ENCODE results near the gene EOMES. TPM values are rescaled to one million over a fixed set of nuclear protein-coding genes. Genes with fewer than 3 reads are reported as not detected.
"Not testable (repeated sequence)": the region's sequence is repeated elsewhere in the genome, so short reads cannot be mapped to it uniquely, and the experiment has no call there.

Gene EOMES
- 1 to 10 TPM in 1 of 2 donors, under 1 TPM in 1; 0.55 to 1.1 TPM for total RNA-seq
- total RNA-seq, result 0 to 0.45 reads per million in 2 donors

- Mint-ChIP-seq H3K4me3 (peak within 1 kb of the TSS; percentile 89), H3K27me3 (peaks cover 82% of the 10 kb centered on the region), H3K36me3 (ENCODE audit: low read depth) (peaks cover 2% of the 10 kb centered on the region), H3K27ac (peak within 1 kb of the TSS; percentile 56), H3K4me1 (peaks cover 25% of the 10 kb centered on the region)
- ATAC-seq, result peak; percentile 84
- peak in 1 of 3 donors; percentile 45 for DNase-seq
- peaks cover 3% of the 10 kb centered on the region for H3K9me3 ChIP-seq (ENCODE audit: control insufficient read depth, low read length, poor library complexity, severe bottlenecking)
Observed at GRCh38 chr3:27721717-27722564, at the start of gene EOMES. Gene EOMES (minus strand): TSS chr3:27722323. CDS start chr3:27722294, 29 bp downstream.

GRCh38 chr3:27770384-27770783 is 48.3 kb upstream of the EOMES start:
- not testable (repeated sequence) for H3K27ac Mint-ChIP-seq; DNase-seq; H3K9me3 ChIP-seq (ENCODE audit: control insufficient read depth, low read length, poor library complexity, severe bottlenecking); ATAC-seq; H3K36me3 Mint-ChIP-seq (ENCODE audit: low read depth); H3K4me3 Mint-ChIP-seq; H3K27me3 Mint-ChIP-seq
- peaks cover 10% of the 10 kb centered on the region for H3K4me1 Mint-ChIP-seq

DNA sequence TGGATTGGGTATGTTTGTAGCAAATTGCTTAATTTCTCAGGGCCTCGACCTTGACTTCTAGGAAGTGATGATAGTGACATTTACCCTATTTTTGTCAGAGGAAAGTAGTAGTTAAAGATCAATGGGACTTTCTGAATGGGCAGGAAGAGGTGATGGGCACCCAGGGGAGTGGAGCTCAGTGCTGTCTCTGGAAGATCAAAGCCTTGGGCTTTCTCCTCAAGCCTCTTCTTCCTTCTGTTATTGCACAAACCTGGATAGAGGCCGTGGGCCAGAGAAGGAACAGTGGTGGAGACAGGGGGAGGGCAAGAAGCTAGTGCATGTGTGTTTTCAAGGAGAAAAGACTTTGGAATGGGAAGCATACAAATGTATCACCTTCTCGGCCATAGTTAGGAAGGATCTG is 44.9 kb upstream of the EOMES start:
- ATAC-seq, result no peak
- peaks cover 10% of the 10 kb centered on the region for H3K4me1 Mint-ChIP-seq

DNA sequence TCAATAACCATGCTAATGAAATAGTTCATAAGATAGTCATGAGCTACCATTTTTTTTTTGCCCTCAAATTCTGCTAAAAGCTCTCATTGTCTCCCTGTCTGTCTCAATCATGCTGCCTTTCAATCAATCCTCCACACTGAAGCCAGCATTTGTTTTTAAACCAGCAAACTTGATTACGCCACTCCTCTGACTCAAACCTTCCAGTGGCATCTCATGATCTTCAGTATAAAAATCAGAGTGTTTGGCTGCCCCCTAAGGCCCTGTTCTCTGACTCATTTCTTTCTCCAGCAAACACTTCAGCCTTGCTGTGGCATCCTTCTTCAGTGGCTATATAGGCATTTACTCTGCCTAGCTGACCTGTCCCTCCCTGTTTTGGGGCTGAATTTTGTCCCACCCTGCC is 36.0 kb upstream of the EOMES start:
- Mint-ChIP-seq H3K27me3 (no peaks in the 10 kb centered on the region), H3K27ac (no peak overlapping the region), H3K36me3 (ENCODE audit: low read depth) (no peaks in the 10 kb centered on the region), H3K4me1 (peaks cover under 1% of the 10 kb centered on the region), H3K4me3 (no peak overlapping the region)
- ATAC-seq (no peak), DNase-seq (no peak)
- H3K9me3 ChIP-seq (ENCODE audit: control insufficient read depth, low read length, poor library complexity, severe bottlenecking), result no peaks in the 10 kb centered on the region

More for the DNA sequence above, 44.9 kb upstream of the EOMES start:
- Mint-ChIP-seq H3K27me3 (no peaks in the 10 kb centered on the region), H3K36me3 (ENCODE audit: low read depth) (no peaks in the 10 kb centered on the region), H3K27ac (no peak overlapping the region), H3K4me3 (no peak overlapping the region)
- no peaks in the 10 kb centered on the region for H3K9me3 ChIP-seq (ENCODE audit: control insufficient read depth, low read length, poor library complexity, severe bottlenecking)
- no peak for DNase-seq

DNA sequence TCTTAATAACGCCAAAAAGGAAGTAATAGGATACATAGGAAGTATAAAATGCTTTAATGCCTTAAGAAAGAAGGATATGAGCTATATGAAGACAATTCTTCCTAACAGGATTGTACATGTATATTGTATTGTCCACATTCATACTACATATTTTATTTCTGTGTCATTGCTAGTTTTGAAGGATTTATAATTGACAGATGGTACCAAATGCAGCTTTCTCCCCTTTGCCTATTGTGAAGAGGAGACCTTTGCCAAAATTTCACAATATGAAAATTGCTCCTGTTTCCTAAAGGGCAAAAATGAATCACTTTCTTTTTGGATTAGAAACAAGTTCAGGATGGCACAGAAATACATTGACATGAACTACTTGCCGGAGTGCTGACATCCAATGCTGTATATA is 34.8 kb upstream of the EOMES start:
- peaks cover 3% of the 10 kb centered on the region for H3K4me1 Mint-ChIP-seq
- no peak overlapping the region for H3K4me3 Mint-ChIP-seq

GRCh38 chr3:27752926-27753325 is 30.8 kb upstream of the EOMES start:
- no peaks in the 10 kb centered on the region for H3K27me3 Mint-ChIP-seq
- H3K4me3 Mint-ChIP-seq, result no peak overlapping the region
- no peaks in the 10 kb centered on the region for H3K9me3 ChIP-seq (ENCODE audit: control insufficient read depth, low read length, poor library complexity, severe bottlenecking)
- ATAC-seq (peak; percentile 62), DNase-seq (no peak)
- no peaks in the 10 kb centered on the region for H3K36me3 Mint-ChIP-seq (ENCODE audit: low read depth)
- peak overlapping the region; percentile 22 for H3K27ac Mint-ChIP-seq
- peaks cover 3% of the 10 kb centered on the region for H3K4me1 Mint-ChIP-seq

More for the DNA sequence above, 34.8 kb upstream of the EOMES start:
- no peaks in the 10 kb centered on the region for H3K9me3 ChIP-seq (ENCODE audit: control insufficient read depth, low read length, poor library complexity, severe bottlenecking)
- Mint-ChIP-seq H3K27me3 (no peaks in the 10 kb centered on the region), H3K36me3 (ENCODE audit: low read depth) (no peaks in the 10 kb centered on the region), H3K27ac (no peak overlapping the region)
- DNase-seq (no peak), ATAC-seq (no peak)

- no peak overlapping the region for H3K27ac Mint-ChIP-seq
- peaks cover 3% of the 10 kb centered on the region for H3K4me1 Mint-ChIP-seq
- DNase-seq (no peak), ATAC-seq (no peak)
- no peak overlapping the region for H3K4me3 Mint-ChIP-seq
- no peaks in the 10 kb centered on the region for H3K36me3 Mint-ChIP-seq (ENCODE audit: low read depth)
- H3K27me3 Mint-ChIP-seq, result no peaks in the 10 kb centered on the region
- H3K9me3 ChIP-seq (ENCODE audit: control insufficient read depth, low read length, poor library complexity, severe bottlenecking), result no peaks in the 10 kb centered on the region
Observed at GRCh38 chr3:27749643-27750042, 27.5 kb upstream of the EOMES start.

GRCh38 chr3:27746838-27747237 is 24.7 kb upstream of the EOMES start:
- no peak for ATAC-seq
- Mint-ChIP-seq H3K4me1 (no peaks in the 10 kb centered on the region), H3K27me3 (no peaks in the 10 kb centered on the region), H3K36me3 (ENCODE audit: low read depth) (no peaks in the 10 kb centered on the region), H3K4me3 (no peak overlapping the region), H3K27ac (no peak overlapping the region)
- no peaks in the 10 kb centered on the region for H3K9me3 ChIP-seq (ENCODE audit: control insufficient read depth, low read length, poor library complexity, severe bottlenecking)
- DNase-seq, result no peak

GRCh38 chr3:27740854-27741253 is 18.7 kb upstream of the EOMES start:
- no peak overlapping the region for H3K27ac Mint-ChIP-seq
- H3K36me3 Mint-ChIP-seq (ENCODE audit: low read depth), result no peaks in the 10 kb centered on the region
- DNase-seq, result no peak
- no peak for ATAC-seq
- H3K4me1 Mint-ChIP-seq, result no peaks in the 10 kb centered on the region
- peaks cover 10% of the 10 kb centered on the region for H3K27me3 Mint-ChIP-seq
- H3K4me3 Mint-ChIP-seq, result no peak overlapping the region
- no peaks in the 10 kb centered on the region for H3K9me3 ChIP-seq (ENCODE audit: control insufficient read depth, low read length, poor library complexity, severe bottlenecking)

DNA sequence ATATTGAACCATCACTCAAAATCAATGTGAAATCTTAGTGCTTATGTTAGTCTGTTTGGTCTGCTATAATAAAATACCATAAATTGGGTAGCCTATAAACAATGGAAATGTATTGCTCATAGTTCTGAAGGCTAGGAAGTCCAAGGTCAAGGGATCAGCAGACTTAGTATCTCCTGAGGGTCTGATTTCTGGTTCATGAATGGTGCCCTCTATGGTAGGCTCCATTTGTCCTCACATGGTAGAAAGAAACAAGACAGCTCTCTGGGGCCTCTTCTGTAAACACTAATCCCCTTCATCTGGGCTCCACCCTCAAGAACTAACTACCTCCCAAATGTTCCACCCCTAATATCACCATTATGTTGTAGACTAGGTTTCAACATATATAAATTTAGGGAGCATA is 15.0 kb upstream of the EOMES start:
- ATAC-seq (no peak), DNase-seq (no peak)
- no peak overlapping the region for H3K4me3 Mint-ChIP-seq
- H3K9me3 ChIP-seq (ENCODE audit: control insufficient read depth, low read length, poor library complexity, severe bottlenecking), result no peaks in the 10 kb centered on the region
- peaks cover 10% of the 10 kb centered on the region for H3K27me3 Mint-ChIP-seq
- H3K4me1 Mint-ChIP-seq, result no peaks in the 10 kb centered on the region
- no peak overlapping the region for H3K27ac Mint-ChIP-seq
- H3K36me3 Mint-ChIP-seq (ENCODE audit: low read depth), result no peaks in the 10 kb centered on the region

DNA sequence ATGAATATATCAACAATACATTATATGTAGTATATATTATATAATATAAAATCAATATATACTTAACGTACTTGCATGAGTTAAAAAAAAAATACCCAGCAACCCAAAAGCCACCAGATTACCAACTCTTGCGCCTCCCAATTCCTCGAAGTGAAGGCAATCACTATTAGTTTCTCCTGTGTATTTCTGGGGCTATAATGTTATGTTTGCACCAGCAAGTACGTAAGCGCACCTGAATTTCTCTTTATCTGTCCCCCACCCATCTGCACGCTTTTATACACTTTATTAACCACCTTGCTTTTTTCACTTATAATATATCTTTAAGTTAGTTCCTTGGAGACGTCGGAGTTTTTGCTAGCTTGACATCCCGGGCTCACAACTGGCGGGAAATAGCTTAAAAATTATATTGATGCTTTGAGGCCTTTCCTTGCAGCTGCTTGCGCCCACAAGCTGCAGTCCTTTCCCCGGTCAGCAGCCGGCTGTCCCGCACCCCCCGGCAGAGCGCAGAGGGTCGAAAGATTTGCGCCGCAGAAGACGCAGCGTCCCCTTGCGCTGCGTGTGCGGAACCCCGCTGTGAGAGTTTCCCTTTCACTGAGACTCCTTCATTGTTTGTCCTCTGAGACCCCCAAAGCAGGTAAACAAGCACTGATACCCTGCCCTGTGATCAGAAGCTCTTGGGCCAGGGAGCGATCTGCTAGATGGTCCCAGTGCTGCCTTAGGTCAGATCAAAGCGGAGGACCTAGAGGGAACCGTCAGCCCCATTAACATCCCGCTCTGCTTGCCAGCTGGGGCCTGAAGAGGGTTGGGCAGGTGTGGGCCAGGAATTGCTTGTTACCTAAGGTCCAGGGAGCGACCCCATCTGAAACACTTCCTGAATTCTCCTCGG is 8.9 kb upstream of the EOMES start:
- H3K4me3 Mint-ChIP-seq, result peak overlapping the region; percentile 73
- ATAC-seq (no peak), DNase-seq (no peak)
- no peaks in the 10 kb centered on the region for H3K9me3 ChIP-seq (ENCODE audit: control insufficient read depth, low read length, poor library complexity, severe bottlenecking)
- H3K27ac Mint-ChIP-seq, result no peak overlapping the region
- H3K27me3 Mint-ChIP-seq, result peaks cover 60% of the 10 kb centered on the region
- no peaks in the 10 kb centered on the region for H3K36me3 Mint-ChIP-seq (ENCODE audit: low read depth)
- peaks cover 29% of the 10 kb centered on the region for H3K4me1 Mint-ChIP-seq

- H3K9me3 ChIP-seq (ENCODE audit: control insufficient read depth, low read length, poor library complexity, severe bottlenecking), result no peaks in the 10 kb centered on the region
- DNase-seq, result no peak
- no peak for ATAC-seq
- Mint-ChIP-seq H3K36me3 (ENCODE audit: low read depth) (peaks cover 2% of the 10 kb centered on the region), H3K4me3 (peak overlapping the region; percentile 73), H3K27me3 (peaks cover 67% of the 10 kb centered on the region), H3K27ac (no peak overlapping the region), H3K4me1 (peaks cover 29% of the 10 kb centered on the region)
Observed at GRCh38 chr3:27729748-27730611, 7.9 kb upstream of the EOMES start.

Measured in T-helper 17 cell (primary cell).